BJ (cell line): ENCODE results near the gene GSTT2. TPM values are rescaled to one million over a fixed set of nuclear protein-coding genes. Genes with fewer than 3 reads are reported as not detected.

ENCODE experiments used
- CTCF ChIA-PET: fragments of 350-600 bp; formaldehyde crosslinking; extraction: SDS; loops from one replicate; lab custom pipeline; 2021; ENCODE audit warnings: antibody characterized with exemption, inconsistent platforms; lab: Yijun Ruan, JAX
- POLR2A ChIA-PET: fragments of 300-600 bp; sonication (Branson Sonifier 250); formaldehyde crosslinking; extraction: SDS; loops from one replicate; lab custom pipeline; 2021; ENCODE audit warnings: antibody characterized with exemption; lab: Charles Lee
- DNase-seq: peaks from one replicate; pipeline ENCODE4 v3.0.0-alpha.2; 2011; ENCODE audit warnings: low read depth
- H3K27me3 ChIP-seq: 2 replicates; pipeline ENCODE4 v1.6.0; 2011; ENCODE audit warnings: low read length; ENCODE audit not compliant: control insufficient read depth, insufficient read depth
- H3K36me3 ChIP-seq: 2 replicates; pipeline ENCODE4 v1.5.1; 2011; ENCODE audit warnings: low read length; ENCODE audit not compliant: control insufficient read depth, insufficient read depth
- H3K4me3 ChIP-seq: 2 replicates; pipeline ENCODE4 v1.5.1; 2011; ENCODE audit warnings: low read depth, mild to moderate bottlenecking, control low read depth, low read length
- CTCF ChIP-seq: IDR thresholded peaks from 2 replicates; pipeline ENCODE4 v1.5.1; 2011; ENCODE audit warnings: low read depth, mild to moderate bottlenecking, control low read depth, inconsistent platforms, low read length, moderate library complexity; ENCODE audit not compliant: insufficient read depth
- polyA plus RNA-seq: library from polyadenylated mRNA; depleted of rRNA; stranded (reverse); fragments of >200 nt; gene quantifications from 2 replicates; pipeline ENCODE4 v1.2.3, GENCODE V29; 2011

GSTT2 gene
- polyA plus RNA-seq, 1 experiment: 0.16 TPM

GRCh38 chr22:24001314-24001713 is 21.4 kb downstream of the GSTT2 start:
- ChIA-PET POLR2A (no interaction called here), CTCF (interaction anchor here (0.6 kb wide), 1 partner anchor 1222 kb away, joined by 3 read pairs; no protein-coding TSS in a partner anchor)
- Histone ChIP-seq H3K4me3 (no peak overlapping the region), H3K36me3 (no peaks in the 10 kb centered on the region), H3K27me3 (peaks cover 3% of the 10 kb centered on the region; the same call in 1 of the 2 replicates)
- DNase-seq: no peak
- TF ChIP-seq CTCF: no peak

GRCh38 chr22:24002272-24002671 is 22.3 kb downstream of the GSTT2 start:
- no peak overlapping the region for H3K4me3 ChIP-seq
- CTCF ChIA-PET: no interaction called here
- TF ChIP-seq CTCF: no peak
- no peak for DNase-seq
- H3K36me3 ChIP-seq: no peaks in the 10 kb centered on the region
- POLR2A ChIA-PET: no interaction called here
- H3K27me3 ChIP-seq: peaks cover 3% of the 10 kb centered on the region; the same call in 1 of the 2 replicates

- no peaks in the 10 kb centered on the region for H3K36me3 ChIP-seq
- CTCF ChIA-PET: interaction anchor here (2.0 kb wide), 1 partner anchor 172 kb away, joined by 6 read pairs; no protein-coding TSS in a partner anchor
- POLR2A ChIA-PET: no interaction called here
- TF ChIP-seq CTCF: no peak
- H3K4me3 ChIP-seq: no peak overlapping the region
- no peak for DNase-seq
- H3K27me3 ChIP-seq: peaks cover 3% of the 10 kb centered on the region; the same call in 1 of the 2 replicates
Measured at GRCh38 chr22:24002851-24003250, 22.9 kb downstream of the GSTT2 start.

- TF ChIP-seq CTCF: no peak
- Histone ChIP-seq H3K4me3 (no peak overlapping the region), H3K36me3 (no peaks in the 10 kb centered on the region), H3K27me3 (peaks cover 3% of the 10 kb centered on the region; the same call in 1 of the 2 replicates)
- DNase-seq: no peak
- CTCF ChIA-PET: interaction anchor here (2.0 kb wide), 1 partner anchor 171 kb away, joined by 6 read pairs; no protein-coding TSS in a partner anchor
- POLR2A ChIA-PET: no interaction called here
Measured at GRCh38 chr22:24003887-24004286, 24.0 kb downstream of the GSTT2 start.

- H3K36me3 ChIP-seq: no peaks in the 10 kb centered on the region
- H3K27me3 ChIP-seq: peaks cover 3% of the 10 kb centered on the region; the same call in 1 of the 2 replicates
- no peak within 1 kb of the TSS for H3K4me3 ChIP-seq
- ChIA-PET CTCF (no interaction called here), POLR2A (no interaction called here)
- DNase-seq: no peak
- no peak for TF ChIP-seq CTCF
Measured at GRCh38 chr22:24005201-24005600, 25.3 kb downstream of the GSTT2 start, which contains the start of gene GSTT4. Gene GSTT4, minus strand, starts transcription at chr22:24005453. Its CDS starts 97 bp downstream, at chr22:24005356.
